ENCODE results near the gene SMIM23. TPM values are rescaled to one million over a fixed set of nuclear protein-coding genes. Genes with fewer than 3 reads are reported as not detected.

Gene SMIM23
- total and polyA plus RNA-seq, 2 of the 13 experiments (the other 11 are each of a cell fraction or from before 2014, with no cell fraction given), result not detected

- H3K4me1 ChIP-seq (ENCODE audit: insufficient read depth, low read length), result no peaks in the 10 kb centered on the region
- no peak for TF ChIP-seq ZNF879 (CRISPR knock-in tag; IDR thresholded peaks at IDR 0.05)
- no peak for TF ChIP-seq HOXA7 (CRISPR knock-in tag; IDR thresholded peaks at IDR 0.05)
- no peak for TF ChIP-seq ZNF546 (CRISPR knock-in tag; conservative IDR thresholded peaks at IDR 0.05)
- no peak for FAIRE-seq
- H3K36me3 ChIP-seq (replicated peaks in 1 of 2; ENCODE audit: control insufficient read depth in 1 of 2, insufficient read depth in 2 of 2, low read length in 2 of 2), result no peaks in the 10 kb centered on the region
- H3K79me2 ChIP-seq (ENCODE audit: insufficient read depth, low read length), result no peaks in the 10 kb centered on the region
- no peak for DNase-seq (ENCODE audit: low spot score)
- no peak overlapping the region for H3K9ac ChIP-seq (ENCODE audit: insufficient read depth, low read depth, low read length)
- intact Hi-C loops (cut with micrococcal nuclease; ENCODE audit: unreplicated experiment) (no loop called here), in situ Hi-C loops (cut with HindIII; ENCODE audit: extremely low pct_ligation_motif_present, low pct_unique_long_range_greater_than_20kb) (no loop called here)
- no peak overlapping the region for H3K27ac ChIP-seq (ENCODE audit: extremely low read length, insufficient read depth, low read length)
- H3K27me3 ChIP-seq (ENCODE audit: control insufficient read depth in 1 of 2, insufficient read depth in 2 of 2, low read length in 2 of 2), result peaks cover 0 to 2% of the 10 kb centered on the region in 2 experiments; a peak in 1 of 5 replicates
- ChIA-PET CTCF (ENCODE audit: low intra/inter-chr PET ratio, low total read pairs) (no interaction called here), POLR2A (no interaction called here)
- no peak overlapping the region for H3K4me3 ChIP-seq (replicated peaks in 1 of 3; ENCODE audit: insufficient read depth in 1 of 3, low read depth in 2 of 3, low read length in 3 of 3)
- 39% methylated on average over 1 of the region's 1 CpG for WGBS (ENCODE audit: low lambda C conversion rate)
- no peak overlapping the region for H2AFZ ChIP-seq (ENCODE audit: low read length)
- no peaks in the 10 kb centered on the region for H4K20me1 ChIP-seq (ENCODE audit: insufficient read depth, low read length)
- no peak overlapping the region for H3K4me2 ChIP-seq (ENCODE audit: low read depth, low read length)
- ATAC-seq, result no peak
- H3K9me3 ChIP-seq (ENCODE audit: low read length), result no peaks in the 10 kb centered on the region
- no TSS peak for BruUV-seq (replicated peaks)
Observed at GRCh38 chr5:171830686-171831085, 45.1 kb downstream of the SMIM23 start.

GRCh38 chr5:171832775-171833174 lies 47.2 kb downstream of the SMIM23 start:
- no peak overlapping the region for H3K4me3 ChIP-seq (replicated peaks in 1 of 3; ENCODE audit: insufficient read depth in 1 of 3, low read depth in 2 of 3, low read length in 3 of 3)
- H3K4me1 ChIP-seq (ENCODE audit: insufficient read depth, low read length), result no peaks in the 10 kb centered on the region
- CTCF ChIA-PET (ENCODE audit: low intra/inter-chr PET ratio, low total read pairs), result no interaction called here
- TF ChIP-seq ZNF530 (CRISPR knock-in tag; IDR thresholded peaks at IDR 0.05; ENCODE audit: low read depth) (no peak), ZNF407 (CRISPR knock-in tag; IDR thresholded peaks at IDR 0.05; ENCODE audit: not compliant biosample characterization) (no peak), ATF1 (CRISPR knock-in tag; IDR thresholded peaks at IDR 0.05) (no peak)
- 0% methylated on average over 2 of the region's 2 CpGs for WGBS (ENCODE audit: low lambda C conversion rate)
- intact Hi-C loops (cut with micrococcal nuclease; ENCODE audit: unreplicated experiment) (no loop called here), in situ Hi-C loops (cut with HindIII; ENCODE audit: extremely low pct_ligation_motif_present, low pct_unique_long_range_greater_than_20kb) (no loop called here)
- DNase-seq (ENCODE audit: low spot score) (no peak), FAIRE-seq (no peak), ATAC-seq (no peak)
- no peaks in the 10 kb centered on the region for H4K20me1 ChIP-seq (ENCODE audit: insufficient read depth, low read length)
- no peak overlapping the region for H3K27ac ChIP-seq (ENCODE audit: extremely low read length, insufficient read depth, low read length)
- H3K9me3 ChIP-seq (ENCODE audit: low read length), result no peaks in the 10 kb centered on the region
- no peak overlapping the region for H3K9ac ChIP-seq (ENCODE audit: insufficient read depth, low read depth, low read length)
- H3K79me2 ChIP-seq (ENCODE audit: insufficient read depth, low read length), result no peaks in the 10 kb centered on the region
- peaks cover 0 to 2% of the 10 kb centered on the region in 2 experiments; a peak in 1 of 5 replicates for H3K27me3 ChIP-seq (ENCODE audit: control insufficient read depth in 1 of 2, insufficient read depth in 2 of 2, low read length in 2 of 2)
- H3K36me3 ChIP-seq (replicated peaks in 1 of 2; ENCODE audit: control insufficient read depth in 1 of 2, insufficient read depth in 2 of 2, low read length in 2 of 2), result no peaks in the 10 kb centered on the region
- BruUV-seq (replicated peaks), result no TSS peak
- no peak overlapping the region for H3K4me2 ChIP-seq (ENCODE audit: low read depth, low read length)
- POLR2A ChIA-PET, result no interaction called here
- H2AFZ ChIP-seq (ENCODE audit: low read length), result no peak overlapping the region
